ENCODE results near the gene EXT2.

GRCh38 chr11:44047298-44047697, 48.2 kb upstream of the EXT2 start:
- no peak for TF ChIP-seq CTCF (IDR thresholded peaks at IDR 0.05)
- no peak for TF ChIP-seq POLR2A (IDR thresholded peaks at IDR 0.05)
